ENCODE measurements around the gene PDGFD.
A peak's percentile ranks its signal among the peaks of the same experiment; 100 is the strongest.
"Not testable (repeated sequence)": the region's sequence is repeated elsewhere in the genome, so short reads cannot be mapped to it uniquely, and the experiment has no call there.

Gene PDGFD

DNA sequence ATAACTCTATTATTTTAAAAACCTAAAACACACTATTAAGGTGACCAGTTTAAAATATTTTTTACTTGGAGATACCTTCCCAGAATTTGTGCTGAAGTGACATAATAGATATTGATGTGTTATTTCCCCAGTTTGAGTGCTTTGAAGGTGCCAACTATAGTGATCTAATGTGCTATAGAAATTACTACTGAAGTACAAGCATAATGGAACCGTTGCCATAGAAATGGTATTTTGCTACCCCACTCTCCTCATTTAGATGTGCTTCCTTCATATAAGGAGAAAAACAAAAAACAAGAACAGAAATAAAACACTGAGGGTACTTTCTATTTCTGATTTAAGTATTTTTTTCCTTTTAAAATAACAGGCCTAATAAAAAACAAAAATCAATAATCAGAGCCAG is 108.4 kb downstream of the PDGFD start:
- DNase-seq = no peak

DNA sequence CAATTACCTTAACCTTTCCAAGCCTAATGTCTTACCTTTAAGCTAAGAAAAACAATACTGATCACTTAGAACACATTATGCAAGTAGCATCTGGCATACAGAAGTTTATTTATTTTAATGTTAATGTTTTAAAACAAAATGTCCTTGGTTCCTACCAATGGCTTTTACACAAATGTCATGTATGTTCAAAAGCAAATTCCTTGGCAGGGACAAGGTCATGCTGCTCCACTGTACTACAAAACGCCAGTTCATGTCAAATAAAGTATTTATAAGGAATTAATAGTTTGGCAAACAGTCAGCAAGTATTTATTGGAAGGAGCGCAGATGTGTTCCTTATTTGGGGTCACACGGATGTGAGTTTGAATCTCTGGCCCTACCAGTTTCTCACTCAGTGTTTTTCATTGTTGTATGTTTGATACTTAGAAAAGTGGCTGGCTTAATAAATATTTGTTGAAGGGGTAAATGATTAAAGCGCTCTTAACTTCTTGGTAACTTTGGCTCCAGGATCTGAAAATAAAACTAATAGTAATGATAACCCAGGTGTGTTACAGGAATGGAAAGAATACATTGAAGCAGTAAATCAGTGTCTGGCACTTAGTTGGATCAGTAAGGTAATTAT is 108.9 kb downstream of the PDGFD start:
- DNase-seq = no peak

DNA sequence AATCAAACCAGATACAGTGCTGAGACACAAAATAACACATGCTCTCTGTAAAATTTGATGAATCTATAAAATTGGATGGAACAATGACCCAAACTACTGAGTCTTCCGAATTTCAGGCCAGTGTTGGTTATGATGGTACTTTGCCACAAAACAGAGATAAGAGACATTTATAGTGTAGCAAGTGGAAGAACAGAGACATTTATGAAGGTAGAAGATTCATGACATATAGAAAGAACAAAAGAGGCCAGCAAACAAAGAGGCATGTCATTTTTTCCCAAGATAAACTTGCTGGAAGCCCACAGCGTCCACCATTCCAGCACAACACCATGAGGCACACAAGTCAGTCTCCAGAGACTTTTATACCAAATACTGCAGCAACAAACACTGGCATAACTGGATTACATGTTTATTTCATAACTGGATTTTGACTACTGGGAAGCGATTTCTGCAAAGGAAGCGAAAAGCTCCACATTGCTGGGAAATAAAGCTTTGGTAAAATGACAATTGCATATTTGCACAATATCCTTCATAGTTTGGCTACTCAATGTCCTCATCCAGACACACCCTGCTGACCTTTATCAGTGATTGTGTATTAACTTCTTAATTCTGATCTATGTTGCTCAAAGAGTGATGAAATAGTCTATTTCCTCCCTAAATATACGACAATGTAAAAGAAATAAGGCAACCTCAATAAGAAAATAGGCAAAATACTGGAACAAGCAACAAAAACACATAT is 110.0 kb downstream of the PDGFD start:
- no peak for DNase-seq

GRCh38 chr11:104051778-104052177 is 112.2 kb downstream of the PDGFD start:
- no peak for DNase-seq

DNA sequence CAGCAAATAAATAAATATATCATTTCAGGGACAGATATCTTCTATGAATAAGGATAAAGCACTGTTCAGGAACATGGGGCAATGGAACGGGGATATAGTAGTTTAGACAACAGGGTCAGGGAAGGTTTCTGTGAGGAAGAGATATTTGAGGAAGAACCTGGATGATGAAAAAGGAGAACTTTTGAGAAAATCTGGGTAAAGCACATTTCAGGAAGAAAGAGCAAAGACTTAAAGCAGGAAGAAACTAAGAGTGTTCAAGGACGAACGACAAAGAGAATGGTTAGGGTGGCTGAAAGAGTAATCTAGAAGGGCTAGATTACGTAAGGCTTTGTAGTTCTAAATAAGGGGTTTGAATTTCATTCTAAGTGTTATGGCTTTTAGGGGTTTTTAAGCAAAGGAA is 114.8 kb downstream of the PDGFD start:
- no peak for DNase-seq

- DNase-seq = not testable (repeated sequence)
These were observed 117.1 kb downstream of the PDGFD start for GRCh38 chr11:104046858-104047257.

GRCh38 chr11:104046331-104046730 is 117.6 kb downstream of the PDGFD start:
- DNase-seq = no peak

DNA sequence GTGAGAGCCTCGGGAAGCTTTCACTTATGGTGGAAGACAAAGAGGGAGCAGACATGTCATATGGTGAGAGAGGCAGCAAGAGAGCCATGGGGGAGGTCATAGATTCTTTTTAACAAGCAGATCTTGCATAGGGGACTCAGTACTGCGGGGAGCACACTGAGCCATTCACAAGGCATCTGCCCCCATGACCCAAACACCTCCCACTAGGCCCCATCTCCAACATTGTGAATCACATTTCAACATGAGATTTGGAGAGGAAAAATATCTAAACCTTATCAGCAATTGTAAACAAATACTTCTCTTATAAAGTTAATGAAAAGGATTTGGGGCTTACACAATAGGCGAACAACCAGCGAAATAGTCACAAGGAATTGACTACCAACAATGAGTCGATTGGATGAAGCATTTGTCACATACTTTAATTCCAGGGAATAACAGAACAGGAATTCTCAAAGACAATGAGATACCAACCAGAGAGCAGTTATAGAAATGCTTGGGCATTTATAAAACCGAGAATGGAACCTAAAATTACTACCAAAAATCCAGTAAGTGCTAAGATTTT is 120.2 kb downstream of the PDGFD start:
- no peak for DNase-seq

DNA sequence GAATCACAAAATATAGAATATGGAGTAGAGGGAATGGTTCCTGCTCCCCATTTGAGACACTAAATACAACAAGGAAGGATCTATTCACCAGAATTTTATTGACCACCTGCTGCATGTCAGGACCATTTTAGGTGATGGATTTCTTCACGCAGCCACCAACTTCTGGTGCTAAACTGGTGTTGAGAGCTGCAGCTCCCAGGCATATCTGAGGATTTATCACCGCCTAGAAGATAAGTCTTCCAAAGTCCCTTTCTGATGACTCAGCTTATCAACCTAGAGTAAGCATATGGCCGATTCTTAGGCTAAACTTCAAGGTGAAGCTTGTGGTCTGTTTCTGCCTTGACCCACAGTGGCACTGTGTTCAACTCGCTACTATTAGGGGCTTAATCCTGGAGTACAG is 120.8 kb downstream of the PDGFD start:
- DNase-seq = no peak

- no peak for DNase-seq
These were observed 122.2 kb downstream of the PDGFD start for GRCh38 chr11:104041792-104042191.

DNA sequence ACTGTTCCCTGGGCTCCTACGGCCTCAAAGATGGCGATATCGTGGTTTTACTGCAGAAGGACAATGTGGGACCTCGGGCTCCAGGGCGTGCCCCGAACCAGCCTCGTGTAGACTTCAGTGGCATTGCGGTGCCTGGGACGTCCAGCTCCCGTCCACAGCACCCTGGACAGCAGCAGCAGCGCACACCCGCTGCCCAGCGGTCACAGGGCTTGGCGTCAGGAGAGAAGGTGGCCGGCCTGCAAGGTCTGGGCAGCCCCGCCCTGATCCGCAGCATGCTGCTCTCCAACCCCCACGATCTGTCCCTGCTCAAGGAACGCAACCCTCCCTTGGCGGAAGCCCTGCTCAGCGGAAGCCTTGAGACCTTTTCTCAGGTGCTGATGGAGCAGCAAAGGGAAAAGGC is 127.0 kb downstream of the PDGFD start:
- no peak for DNase-seq

GRCh38 chr11:104036588-104036987 is 127.4 kb downstream of the PDGFD start, which contains the start of gene DDI1:
TSS of gene DDI1 (plus strand) at chr11:104036640. CDS start at chr11:104036823, 183 bp downstream.
- DNase-seq = peak in 1 of 56 donors; percentile 0

DNA sequence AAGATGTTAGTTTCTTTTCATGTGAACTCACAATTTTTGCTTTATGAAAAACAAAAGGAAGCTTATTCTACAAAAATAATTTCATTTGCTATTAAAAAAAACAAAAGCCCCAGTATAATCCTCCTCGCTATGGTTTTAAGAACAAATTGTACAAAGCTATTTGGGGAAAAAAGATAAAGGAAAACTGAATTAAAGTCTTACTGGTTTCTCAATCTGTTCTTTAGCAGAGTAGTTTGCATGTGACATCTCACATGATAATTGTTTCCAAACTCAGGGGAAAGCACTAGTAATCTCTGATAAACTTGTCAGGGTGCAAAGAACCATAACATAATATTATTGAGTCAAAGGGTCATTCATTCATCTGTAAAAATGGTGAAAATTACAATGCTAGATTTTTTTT is 130.4 kb downstream of the PDGFD start:
- no peak for DNase-seq

DNA sequence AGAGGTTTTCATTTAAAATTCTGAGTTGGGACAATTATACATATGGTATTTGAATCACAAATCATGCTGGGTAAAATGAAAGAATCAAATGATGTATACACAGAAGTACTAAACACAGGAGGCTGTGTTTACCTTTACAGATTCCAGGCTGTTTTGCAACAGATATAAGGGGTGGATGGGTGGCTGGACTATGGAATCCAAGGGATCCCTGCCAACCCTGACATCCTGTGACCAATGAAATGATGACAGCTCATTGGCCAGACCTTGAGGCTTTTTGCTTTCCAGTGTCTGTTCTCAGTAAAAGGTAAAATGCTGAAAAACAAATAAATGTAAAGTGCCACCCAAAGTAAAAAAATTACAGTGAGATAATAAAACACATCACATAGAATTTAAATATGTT is 130.8 kb downstream of the PDGFD start:
- DNase-seq = no peak

DNA sequence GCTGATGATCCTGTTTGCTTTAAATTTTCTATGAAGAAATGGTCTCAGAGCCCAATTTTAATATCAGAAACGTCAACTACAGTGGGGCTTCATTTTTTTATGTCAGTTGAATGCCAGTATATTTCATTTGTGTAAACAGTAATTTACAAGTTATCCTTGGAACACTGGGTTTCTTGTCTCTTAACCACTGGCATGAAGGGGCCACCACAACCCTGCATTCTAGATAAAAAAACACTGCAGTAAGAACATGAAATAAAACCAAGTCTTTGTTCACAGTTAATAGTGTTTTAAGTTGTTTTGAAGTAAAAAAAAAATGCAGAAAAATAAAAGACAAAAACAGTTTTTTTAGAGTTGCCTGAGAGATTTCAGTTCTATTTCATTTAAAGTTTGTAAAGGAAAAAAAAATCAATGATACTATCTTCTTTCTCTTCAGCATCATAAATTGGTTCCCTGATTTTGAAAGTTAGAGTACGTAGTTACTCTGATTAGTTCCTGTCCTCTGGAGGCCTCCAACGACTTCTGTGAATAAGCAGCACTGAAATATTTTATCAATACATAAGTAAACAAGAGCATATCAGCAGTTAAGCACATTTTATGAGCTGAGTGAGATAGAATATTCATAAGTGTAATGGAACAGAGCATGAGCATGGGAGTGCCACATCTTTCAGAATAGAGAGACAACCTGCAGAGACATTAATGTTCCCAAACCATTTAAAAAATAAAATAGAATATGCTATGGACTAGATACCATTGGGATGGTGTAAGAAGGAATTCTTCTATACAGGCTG is 135.3 kb downstream of the PDGFD start:
- DNase-seq = no peak

DNA sequence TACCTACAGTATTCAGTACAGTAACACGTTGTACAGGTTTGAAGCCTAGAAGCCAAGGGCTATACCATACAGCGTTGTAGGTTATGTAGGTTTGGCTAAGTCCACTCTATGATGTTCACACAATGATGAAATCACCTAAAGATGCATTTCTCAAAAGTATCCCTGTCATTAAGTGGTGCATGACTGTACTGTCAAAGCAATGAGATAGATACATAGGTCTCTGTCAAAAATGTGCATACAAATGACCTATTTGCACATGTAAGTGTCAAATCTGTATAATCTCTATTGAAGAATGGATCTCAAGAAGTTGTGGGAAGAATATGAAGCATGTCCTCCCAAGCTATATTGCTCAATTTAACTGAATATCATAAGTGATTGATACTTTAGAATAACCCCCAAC is 139.4 kb downstream of the PDGFD start:
- DNase-seq = no peak

- DNase-seq = no peak
These were observed 148.1 kb downstream of the PDGFD start for GRCh38 chr11:104015649-104016415.

DNA sequence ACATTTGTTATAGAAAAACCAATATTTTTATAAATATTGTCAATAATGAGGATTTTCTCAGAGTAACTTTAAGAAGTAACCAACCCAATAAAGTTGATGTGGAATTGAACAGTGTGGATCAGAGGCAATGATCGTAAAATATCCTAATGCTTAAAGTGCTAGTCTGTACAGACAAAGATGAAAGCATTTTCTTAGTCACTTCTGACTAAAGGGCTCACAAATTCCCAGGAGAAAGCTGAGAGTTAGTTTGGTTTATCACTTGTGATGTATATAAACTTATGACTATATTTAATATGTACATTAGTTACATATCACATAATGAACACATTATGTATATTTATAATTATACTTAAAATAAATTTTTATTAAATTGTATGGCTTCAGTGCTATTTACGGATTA is 152.9 kb downstream of the PDGFD start:
- DNase-seq = no peak

- DNase-seq = no peak
These were observed 154.2 kb downstream of the PDGFD start for GRCh38 chr11:104009744-104010143.

DNA sequence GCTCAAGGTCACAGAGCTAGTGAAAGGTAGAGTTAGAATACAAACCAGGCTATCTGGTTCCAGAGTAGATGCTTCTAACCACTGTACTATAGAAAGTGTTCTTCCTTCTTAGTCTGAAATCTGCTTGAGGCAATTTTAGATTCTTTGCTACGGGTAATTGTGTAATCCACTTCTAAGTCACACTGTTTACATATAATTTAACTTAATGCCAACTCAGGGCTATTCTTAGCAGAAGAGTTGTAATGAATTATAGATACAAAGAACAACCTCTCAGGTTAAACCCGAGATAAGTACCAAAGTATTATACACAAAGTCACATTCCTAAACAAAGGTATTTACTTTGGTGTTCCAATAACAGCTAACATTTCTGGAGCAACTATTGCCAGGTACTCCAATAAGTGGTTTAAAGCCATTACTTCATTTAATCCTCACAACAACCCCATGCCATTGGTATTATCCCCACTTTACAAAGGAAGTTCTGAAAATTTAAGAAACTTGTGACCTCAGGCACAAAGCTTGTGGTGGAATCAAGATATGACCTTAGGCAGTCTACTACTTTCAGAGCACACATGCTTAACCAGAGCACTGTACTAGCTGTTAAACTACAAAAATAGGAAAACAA is 158.6 kb downstream of the PDGFD start:
- DNase-seq = no peak

DNA sequence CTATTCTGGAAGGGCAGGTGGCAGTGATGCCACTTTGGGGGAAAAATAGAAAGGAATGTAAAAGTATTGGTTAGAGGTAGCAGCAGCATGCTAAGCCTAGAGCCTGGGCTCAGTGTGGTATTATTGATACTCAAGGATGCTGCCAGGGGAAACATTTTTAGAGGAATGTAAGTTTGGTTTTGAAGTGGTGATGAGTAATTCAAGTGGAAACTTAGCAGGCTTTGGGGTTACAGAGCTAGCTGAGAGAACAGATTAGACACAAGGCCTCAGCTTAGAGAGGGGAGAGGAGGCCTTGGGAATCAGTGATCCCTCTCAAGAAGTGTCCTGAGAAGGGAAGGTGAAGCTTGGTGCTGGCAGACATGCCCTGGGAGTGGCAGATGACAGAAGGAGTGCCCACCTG is 160.5 kb downstream of the PDGFD start:
- no peak for DNase-seq

All from amygdala (tissue), 56 donors.